Endometrial microvascular endothelial cells (primary cell): Measurements from ENCODE around the gene CCSER1. TPM values are rescaled to one million over a fixed set of nuclear protein-coding genes. Genes with fewer than 3 reads are reported as not detected.
"Not testable (repeated sequence)": the region's sequence is repeated elsewhere in the genome, so short reads cannot be mapped to it uniquely, and the experiment has no call there.

Experiments
- in situ Hi-C: cut with HindIII; loops from 2 replicates; pipeline ENCODE4 v1.10.0; 2017; ENCODE audit warnings: low sequenced_read_pairs, low pct_unique_long_range_greater_than_20kb; ENCODE audit errors: inconsistent ontology term
- total RNA-seq: library from RNA; depleted of rRNA; stranded (reverse); fragments of >200 nt; gene quantifications from one replicate; pipeline ENCODE4 v1.2.3, GENCODE V29; 2015; ENCODE audit errors: inconsistent ontology term

The CCSER1 gene
- total RNA-seq, 1 donor from 2014 or later: 2.0 TPM

DNA sequence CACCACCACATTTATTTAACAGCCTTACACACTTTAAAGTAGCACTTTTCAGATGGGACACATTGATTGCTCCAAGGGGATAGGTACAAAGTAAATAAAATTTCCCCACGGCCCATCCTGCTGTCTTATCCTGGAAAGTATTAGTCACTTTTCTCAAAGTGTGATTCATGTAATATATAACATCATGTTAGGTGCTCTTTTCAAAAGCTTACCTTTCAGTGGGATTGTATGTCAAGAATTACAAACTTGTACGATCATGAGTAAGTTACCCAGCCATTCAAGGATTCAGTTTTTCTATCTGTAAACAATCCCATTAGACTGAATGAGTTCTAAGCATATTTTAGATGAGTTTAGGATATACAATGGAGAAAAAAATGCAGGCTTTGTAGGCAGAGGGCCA, 1300.0 kb downstream of the CCSER1 start:
- in situ Hi-C loops: no loop called here

DNA sequence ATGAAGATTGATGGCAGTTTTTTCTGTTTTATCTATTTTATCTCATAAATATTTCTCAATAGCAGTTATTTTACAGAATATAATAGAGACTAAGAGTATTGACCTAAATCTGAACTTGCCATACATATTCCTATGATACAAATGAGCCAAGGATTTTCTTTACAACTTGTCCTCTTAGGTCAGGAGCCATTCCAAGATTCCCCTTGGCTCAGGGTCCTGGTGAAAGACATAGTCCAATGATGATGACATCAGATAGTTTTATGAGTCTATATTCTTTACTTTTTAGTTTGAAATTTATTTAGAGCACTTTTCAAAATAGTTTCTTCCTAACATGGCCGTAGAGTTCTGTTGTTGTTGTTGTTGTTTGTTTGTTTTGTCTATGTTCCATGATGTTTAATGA, 1307.4 kb downstream of the CCSER1 start:
- in situ Hi-C loops: no loop called here

DNA sequence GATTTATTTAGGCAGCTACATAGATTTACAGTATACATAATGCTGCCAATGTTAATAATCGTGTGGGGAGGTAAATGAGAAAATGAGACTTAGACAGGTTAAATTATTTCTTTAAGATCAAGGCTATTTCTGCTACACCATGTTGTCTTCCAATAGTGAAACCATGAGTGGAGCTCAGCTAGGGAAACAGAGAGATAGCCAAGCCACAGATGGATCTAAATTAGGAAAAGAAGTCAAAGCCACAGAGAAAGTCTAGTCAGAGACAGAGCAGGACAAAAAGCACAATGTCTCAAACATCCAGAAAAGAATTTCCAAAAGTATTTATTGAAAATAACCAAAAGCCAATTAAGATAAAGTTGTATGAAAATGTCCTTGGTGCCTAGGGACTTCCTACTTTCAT, 1309.4 kb downstream of the CCSER1 start:
- in situ Hi-C loops: no loop called here

DNA sequence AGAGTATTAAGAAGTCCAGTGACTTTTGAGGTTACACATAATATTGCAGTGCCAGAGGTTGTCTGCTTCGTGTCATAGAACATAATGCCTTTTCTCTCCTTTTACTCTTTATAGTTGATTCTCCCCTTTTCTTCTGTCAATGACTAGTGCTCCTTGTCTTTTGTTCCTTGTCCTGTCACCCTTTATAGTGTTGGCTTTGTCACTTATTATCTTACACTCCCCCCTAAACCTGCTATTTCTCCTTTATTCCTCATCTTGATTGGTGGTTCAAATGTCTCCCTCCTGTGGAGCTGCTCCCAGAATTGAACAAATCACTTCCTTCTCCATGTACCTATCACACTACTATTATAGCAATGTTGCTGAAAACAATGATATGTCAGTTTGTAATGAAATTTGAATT, 1320.0 kb downstream of the CCSER1 start:
- in situ Hi-C loops: no loop called here

DNA sequence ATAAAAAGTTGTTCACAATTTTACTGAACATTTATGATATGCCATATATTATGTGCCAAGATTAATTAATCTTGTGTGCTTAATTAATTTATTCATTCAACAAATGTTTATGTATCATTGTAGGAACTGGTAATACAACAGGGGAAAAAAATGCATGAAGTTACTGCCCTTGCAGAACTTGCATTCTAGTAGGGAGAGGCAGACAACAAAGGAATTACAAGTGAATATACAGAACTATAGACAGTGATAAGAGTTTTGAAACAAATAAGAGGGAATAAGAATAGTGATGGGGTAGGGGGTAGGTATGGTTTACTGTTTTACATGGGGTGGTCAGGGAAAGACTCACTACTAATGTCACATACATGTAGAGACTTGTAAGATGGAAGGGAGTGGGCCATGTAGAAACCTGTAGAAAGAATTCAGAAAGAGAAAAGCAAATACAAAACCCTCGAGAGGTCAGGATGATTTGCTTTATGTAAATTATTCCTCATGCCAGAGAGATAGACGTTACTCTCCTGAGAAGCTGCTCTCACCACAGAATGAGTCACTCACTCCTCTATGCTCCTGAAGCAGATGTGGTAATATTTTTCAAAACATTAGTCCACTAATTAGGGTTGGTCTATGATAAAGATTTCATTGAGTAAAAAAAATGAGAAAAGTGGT, 1321.6 kb downstream of the CCSER1 start:
- in situ Hi-C loops: no loop called here

DNA sequence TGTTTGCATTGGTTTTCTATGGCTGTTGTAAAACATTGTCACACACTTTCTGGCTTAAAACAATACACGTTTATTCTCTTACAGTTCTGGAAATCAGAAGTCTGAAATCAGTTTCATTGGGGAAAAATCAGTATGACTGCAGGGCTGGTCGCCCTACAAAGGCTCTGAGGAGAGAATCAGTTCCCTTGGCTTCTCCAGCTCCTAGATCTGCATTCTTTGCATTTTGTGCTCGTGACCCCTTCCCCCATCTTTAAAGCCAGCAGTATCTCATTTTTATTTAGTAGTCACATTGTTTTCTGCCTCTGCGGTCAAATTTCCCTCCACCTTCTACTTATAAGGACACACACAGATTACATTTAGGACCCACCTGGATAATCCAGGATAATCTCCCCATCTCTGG, 1326.9 kb downstream of the CCSER1 start:
- in situ Hi-C loops: no loop called here

DNA sequence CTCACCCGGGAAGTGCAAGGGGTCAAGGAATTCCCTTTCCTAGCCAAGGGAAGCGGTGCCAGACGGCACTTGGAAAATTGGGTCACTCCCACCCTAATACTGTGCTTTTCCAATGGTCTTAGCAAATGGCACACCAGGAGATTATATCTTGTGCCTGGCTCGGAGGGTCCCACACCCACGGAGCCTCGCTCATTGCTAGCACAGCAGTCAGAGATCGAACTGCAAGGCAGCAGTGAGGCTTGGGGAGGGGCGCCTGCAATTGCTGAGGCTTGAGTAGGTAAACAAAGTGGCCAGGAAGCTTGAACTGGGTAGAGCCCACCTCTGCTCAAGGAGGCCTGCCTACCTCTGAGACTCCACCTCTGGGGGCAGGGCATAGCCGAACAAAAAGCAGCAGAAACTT, 1335.4 kb downstream of the CCSER1 start:
- in situ Hi-C loops: not testable (repeated sequence)

DNA sequence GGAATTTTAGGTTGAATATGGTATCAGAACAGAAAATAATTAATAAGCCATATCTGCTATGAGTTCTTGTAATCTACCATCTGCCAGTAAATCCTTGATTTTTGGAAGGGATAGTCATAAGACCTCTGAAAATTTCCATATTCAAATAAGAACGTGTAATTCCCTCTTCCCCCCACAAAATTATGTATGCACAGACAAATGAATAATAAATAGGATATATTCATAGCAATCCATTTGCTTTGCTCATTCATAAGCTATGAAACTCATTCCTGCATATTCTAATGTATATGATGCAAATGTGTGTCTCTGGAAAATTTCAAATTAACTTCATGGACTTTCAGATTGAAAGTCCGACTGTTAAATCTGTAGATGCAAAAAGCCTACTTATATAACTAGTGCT, 1343.5 kb downstream of the CCSER1 start:
- in situ Hi-C loops: no loop called here

DNA sequence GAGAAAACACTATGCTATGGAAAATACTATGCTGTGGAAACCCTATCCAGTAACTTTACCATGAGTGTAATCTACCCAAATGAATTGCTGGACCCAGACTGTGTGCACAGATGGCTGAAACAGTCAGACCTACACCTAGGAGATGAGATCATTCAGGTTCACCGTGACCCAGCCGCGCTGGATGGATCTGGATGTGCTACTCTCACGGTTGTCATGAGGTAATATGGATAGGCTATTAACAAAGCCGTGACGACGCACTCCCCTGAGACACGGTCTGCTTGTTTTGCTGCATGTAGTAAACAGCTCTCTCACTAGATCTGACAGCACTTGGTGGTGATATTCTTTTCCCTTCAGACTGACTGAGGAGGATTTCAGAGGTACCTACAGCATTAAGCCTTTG, 1344.1 kb downstream of the CCSER1 start:
- in situ Hi-C loops: no loop called here

DNA sequence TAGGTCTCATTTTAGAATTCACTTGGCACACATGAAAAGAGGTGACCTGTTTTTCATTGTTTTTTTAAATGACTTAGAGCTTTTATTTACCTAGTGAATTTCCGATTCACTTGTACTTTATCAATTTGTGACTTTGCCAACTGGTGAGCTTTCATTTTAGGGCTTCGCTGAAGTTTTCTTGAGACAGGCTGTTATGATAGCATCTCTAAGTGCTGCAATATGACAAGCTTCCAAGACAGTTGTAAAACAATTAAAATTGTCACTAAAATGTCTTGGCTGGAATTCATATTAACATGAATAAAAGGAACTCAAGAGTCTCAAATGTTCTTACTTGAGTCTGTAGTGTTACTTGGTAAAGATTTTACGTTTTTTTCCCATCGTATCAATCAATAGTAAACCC, 1344.9 kb downstream of the CCSER1 start:
- in situ Hi-C loops: no loop called here

DNA sequence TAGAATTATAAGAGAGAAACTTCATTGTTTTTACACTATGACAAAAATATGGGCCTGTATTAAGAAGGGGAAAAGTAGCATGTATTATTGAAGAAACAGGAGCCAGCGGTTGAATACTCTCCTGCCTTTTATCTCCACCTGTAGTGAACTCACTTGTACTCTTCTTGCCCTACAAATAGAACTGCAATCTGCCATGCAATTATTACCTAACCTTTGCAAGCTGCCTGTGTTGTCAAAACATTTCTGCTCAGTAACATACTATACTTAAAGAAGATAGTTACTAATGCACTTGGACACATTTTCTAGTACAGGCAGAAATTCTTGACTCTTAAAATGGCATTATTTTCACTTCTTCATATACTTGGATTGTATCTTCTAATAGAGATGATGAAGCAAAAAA, 1358.2 kb downstream of the CCSER1 start:
- in situ Hi-C loops: no loop called here

DNA sequence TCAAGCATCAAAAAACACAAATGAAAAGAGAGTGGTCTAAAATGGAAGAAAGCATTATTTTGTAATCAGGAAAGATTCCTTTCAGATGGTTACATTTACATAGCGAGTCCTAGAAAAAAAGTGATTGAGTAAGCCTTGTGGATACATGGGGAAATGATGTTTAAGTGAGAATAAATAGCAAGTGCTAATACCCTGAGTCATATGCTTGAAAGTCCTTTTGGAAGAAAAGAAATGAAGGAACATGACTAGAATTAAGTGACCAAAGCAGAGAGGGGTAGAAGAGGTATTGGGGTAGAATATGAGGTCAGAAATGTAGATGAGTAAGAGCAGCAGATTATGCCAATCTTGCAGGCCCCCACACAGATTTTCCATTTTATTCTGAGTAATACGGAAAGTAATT, 1361.8 kb downstream of the CCSER1 start:
- in situ Hi-C loops: no loop called here

DNA sequence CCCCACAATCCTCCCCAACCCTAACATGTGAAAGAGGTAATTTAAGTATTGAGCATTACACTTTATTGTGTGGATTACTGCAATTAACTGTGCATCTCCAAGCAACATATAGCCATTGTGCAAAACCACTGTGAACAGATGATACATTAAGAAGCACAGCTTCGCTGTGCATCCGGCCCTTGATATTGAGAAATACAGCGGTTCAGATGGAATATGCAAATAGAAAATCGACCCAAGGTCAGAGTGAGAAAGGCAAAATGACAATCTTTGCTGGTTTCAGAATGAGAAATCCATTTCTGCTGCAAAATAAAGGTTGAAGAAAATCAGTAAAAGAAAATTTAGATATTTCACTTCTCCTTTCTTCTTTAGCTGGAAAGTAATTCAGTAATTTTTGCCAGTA, 1370.7 kb downstream of the CCSER1 start:
- in situ Hi-C loops: no loop called here

DNA sequence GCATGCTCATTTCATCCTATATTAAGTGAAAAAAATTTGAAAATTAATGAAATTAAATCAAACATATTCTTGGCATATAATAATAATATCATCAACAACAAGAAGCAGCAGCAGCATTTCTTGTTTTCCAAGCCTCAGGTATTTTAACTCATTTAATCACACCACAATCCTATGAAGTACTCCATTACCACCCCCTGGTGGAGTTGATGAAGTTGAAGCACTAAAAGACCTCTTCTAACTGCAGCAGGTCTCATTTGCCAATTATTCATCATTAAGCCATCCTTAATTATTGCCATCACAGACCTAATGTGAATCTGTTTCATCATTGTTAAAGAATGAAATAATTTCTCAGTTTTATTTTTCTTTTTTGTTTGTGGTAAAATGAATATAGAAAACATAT, 1375.2 kb downstream of the CCSER1 start:
- in situ Hi-C loops: no loop called here

DNA sequence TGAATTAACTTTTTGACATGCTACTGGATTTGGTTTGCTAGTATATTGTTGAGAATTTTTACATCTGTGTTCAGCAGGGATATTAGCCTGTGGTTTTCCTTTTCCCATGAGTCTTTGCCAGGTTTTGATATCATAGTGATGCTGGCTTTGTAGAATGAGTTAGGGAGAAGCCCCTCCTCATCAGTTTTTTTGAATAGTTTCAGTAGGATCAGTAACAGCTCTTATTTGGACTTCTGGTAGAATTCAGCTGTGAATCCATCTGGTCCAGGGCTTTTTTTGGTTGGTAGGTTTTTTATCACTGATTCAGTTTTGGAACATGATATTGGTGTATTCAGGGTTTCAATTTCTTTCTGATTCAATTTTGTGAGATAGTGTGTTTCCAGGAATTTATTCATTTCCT, 1386.1 kb downstream of the CCSER1 start:
- in situ Hi-C loops: no loop called here

DNA sequence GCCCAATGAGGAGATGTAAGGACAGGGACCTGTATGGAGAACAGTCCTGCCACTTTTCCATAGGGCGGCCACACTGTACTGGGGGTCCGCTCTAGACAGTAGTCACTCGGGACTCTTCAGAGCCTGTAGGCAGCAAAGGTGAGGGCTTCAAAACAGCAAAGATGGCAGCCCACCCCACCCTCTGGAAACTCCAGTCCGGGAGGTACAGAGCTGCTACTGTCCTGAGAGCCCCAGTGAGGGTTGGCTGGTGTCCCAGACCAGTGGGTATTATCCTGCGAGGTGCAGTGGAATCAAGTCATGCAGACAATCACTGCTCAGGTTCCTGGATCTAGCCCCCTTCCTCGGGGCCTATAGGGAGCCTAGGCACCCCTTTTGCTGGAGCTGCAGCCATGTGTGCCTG, 1392.0 kb downstream of the CCSER1 start:
- in situ Hi-C loops: no loop called here

DNA sequence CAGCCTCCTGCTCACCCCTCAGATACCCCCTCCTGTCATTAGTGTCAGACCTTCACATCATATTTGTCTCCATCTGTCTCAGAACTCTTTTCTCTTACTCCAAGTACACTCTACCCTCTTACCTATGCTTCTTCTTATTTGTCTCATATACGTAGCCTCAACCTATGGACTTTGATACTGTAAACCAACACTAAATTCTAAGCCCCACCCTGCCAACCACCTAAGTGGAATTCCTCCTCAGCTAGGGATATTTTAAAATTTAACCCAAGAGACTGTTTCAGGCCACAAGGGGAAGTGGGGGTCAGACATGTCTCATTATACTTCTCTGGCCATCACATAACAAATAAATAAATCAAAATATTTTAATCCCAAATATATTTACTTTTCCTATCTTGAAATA, 1398.4 kb downstream of the CCSER1 start:
- in situ Hi-C loops: no loop called here

DNA sequence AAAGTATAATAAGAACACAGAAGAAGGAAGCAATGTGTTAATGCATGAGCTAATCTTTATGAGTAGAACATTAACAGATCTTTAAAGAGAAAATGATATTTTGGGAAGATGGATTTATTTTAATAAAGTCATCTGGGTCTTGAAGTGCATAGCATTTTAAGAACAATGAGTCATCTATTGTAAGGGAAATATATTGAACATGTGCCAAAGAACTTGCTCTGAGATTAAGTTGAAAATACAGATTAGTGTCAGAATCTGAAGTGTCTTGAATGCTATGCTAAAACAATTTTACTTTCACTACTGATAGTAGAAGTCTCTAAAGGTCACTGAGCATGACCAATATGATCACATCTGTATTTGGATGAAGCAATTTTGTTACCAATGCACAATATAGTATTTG, 1399.9 kb downstream of the CCSER1 start:
- in situ Hi-C loops: no loop called here

DNA sequence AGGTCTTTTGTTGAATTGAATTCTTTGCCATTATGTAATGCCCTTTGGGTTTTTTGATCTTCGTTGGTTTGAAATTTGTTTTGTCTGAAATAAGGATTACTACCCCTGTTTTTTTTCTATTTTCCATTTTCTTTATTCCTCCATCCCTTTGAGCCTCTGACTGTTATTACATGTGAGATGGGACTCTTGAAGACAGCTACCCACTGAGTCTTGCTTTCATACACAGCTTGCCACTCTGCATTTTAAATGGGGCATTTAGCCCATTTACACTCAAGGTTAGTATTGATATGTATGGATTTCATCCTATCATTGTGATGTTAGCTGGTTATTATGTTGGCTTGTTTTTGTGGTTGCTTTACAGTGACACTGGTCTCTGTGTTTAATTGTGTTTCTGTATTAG, 1440.4 kb downstream of the CCSER1 start:
- in situ Hi-C loops: no loop called here

DNA sequence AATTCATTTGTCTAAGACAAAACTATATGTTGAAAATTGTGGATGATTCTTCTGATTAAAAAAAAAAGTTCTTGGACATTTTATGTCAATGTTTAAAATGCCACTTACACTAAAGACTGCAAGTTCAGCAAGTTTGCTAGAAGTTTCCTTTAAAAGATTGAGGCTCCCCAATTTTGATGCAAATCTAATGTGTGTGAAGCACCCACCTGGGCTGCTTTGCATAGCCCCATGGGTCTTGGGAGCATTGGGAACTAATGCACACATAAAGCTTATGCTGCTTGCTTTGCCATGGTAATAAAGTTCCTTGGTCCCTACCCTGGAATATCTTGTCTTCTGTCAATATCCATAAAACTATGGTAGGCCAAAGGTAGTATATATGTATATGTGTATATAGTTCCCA, 1450.7 kb downstream of the CCSER1 start:
- in situ Hi-C loops: no loop called here

DNA sequence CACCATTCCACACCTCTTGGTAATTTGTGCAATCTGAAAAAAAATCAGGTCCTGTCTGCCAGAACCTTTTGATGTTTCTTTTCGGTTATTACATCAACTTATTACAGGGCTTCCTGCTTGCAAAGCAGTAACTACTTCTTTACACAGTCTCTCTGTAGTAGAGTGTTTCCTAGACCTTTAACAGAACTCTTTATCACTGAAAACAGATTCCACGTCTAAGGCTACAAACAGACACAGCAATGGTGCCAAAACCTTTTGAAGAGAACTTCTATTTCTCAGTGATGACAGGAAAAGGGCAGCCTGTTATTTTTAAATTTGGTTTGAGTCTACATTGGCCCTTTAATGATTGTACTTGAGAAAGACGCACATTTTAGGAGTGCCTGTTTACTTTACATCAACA, 1463.1 kb downstream of the CCSER1 start:
- in situ Hi-C loops: no loop called here
